Measurements from ENCODE around the gene GSDME. TPM values are rescaled to one million over a fixed set of nuclear protein-coding genes. Genes with fewer than 3 reads are reported as not detected.
A peak's percentile ranks its signal among the peaks of the same experiment; 100 is the strongest.

The GSDME gene
- polyA plus RNA-seq, 2 of the 4 experiments (the other 2 are of a cell fraction), result 51.0 to 55.9 TPM

DNA sequence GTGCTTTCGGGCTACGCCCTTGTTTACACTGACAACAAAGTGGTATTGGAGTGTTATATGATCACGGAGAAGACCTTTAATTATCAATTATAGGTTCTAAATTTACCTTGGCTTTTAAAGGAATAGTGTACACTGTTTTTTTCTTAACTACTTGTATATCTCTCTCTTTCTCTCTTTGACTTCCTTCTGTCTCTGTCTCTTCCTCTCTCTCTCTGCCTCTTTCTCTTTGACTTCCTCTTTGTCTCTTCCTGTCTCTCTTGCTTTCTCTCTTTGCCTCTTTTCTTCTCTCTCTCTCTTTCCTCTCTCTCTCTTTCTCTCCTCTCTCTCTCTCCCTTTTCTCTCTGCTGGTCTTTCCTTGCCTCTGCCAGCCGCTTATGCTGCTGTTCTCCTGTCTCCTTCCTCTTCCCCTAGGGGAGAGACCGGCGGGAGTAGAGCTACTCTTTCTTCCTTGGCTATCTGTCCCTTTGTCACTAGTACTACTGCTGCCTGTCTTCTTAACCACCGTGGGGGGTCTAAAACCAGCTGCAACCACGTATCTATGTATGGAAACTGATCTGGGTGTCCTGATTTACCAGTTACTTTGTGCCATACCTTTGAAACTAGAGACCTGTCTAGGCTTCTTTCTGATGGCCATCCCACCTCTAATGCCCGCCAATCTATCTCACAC, 36.9 kb upstream of the GSDME start:
- ATAC-seq (no peak), FAIRE-seq (no peak), DNase-seq (ENCODE audit: low read depth in 1 of 2, low spot score in 1 of 2) (no peak)
- POLR2A ChIA-PET, result no interaction called here
- TF ChIP-seq HOXA7 (CRISPR knock-in tag; IDR thresholded peaks at IDR 0.05) (no peak), MAFK (IDR thresholded peaks at IDR 0.05; ENCODE audit: partially characterized antibody) (no peak), ZNF302 (CRISPR knock-in tag; IDR thresholded peaks at IDR 0.05) (no peak), HEYL (CRISPR knock-in tag; IDR thresholded peaks at IDR 0.05) (no peak), FOSB (CRISPR knock-in tag; IDR thresholded peaks at IDR 0.05) (no peak), ESRRA (IDR thresholded peaks at IDR 0.05; ENCODE audit: borderline replicate concordance, low read length) (no peak), CHD4 (IDR thresholded peaks at IDR 0.05; ENCODE audit: borderline replicate concordance) (no peak), ZC3H11A (IDR thresholded peaks at IDR 0.05) (no peak), CEBPB (IDR thresholded peaks at IDR 0.05) (no peak), HDAC2 (IDR thresholded peaks at IDR 0.05) (no peak), NFE2L2 (conservative IDR thresholded peaks at IDR 0.05; ENCODE audit: low read length) (no peak)
- TF ChIP-seq, protein P1, sequence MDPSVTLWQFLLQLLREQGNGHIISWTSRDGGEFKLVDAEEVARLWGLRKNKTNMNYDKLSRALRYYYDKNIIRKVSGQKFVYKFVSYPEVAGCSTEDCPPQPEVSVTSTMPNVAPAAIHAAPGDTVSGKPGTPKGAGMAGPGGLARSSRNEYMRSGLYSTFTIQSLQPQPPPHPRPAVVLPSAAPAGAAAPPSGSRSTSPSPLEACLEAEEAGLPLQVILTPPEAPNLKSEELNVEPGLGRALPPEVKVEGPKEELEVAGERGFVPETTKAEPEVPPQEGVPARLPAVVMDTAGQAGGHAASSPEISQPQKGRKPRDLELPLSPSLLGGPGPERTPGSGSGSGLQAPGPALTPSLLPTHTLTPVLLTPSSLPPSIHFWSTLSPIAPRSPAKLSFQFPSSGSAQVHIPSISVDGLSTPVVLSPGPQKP (IDR thresholded peaks at IDR 0.05; ENCODE audit: low read depth, low read length), result no peak
- TF ChIP-seq, protein P2, sequence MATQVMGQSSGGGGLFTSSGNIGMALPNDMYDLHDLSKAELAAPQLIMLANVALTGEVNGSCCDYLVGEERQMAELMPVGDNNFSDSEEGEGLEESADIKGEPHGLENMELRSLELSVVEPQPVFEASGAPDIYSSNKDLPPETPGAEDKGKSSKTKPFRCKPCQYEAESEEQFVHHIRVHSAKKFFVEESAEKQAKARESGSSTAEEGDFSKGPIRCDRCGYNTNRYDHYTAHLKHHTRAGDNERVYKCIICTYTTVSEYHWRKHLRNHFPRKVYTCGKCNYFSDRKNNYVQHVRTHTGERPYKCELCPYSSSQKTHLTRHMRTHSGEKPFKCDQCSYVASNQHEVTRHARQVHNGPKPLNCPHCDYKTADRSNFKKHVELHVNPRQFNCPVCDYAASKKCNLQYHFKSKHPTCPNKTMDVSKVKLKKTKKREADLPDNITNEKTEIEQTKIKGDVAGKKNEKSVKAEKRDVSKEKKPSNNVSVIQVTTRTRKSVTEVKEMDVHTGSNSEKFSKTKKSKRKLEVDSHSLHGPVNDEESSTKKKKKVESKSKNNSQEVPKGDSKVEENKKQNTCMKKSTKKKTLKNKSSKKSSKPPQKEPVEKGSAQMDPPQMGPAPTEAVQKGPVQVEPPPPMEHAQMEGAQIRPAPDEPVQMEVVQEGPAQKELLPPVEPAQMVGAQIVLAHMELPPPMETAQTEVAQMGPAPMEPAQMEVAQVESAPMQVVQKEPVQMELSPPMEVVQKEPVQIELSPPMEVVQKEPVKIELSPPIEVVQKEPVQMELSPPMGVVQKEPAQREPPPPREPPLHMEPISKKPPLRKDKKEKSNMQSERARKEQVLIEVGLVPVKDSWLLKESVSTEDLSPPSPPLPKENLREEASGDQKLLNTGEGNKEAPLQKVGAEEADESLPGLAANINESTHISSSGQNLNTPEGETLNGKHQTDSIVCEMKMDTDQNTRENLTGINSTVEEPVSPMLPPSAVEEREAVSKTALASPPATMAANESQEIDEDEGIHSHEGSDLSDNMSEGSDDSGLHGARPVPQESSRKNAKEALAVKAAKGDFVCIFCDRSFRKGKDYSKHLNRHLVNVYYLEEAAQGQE (IDR thresholded peaks at IDR 0.05), result no peak
- Histone ChIP-seq H3K27ac (0 out of 6 replicates have a peak overlapping the region, but pooled peaks of 1 of the 2 experiments have one; percentile 38), H3K4me3 (no peak overlapping the region), H3K9me3 (no peaks in the 10 kb centered on the region), H3K4me1 (peaks cover 5% of the 10 kb centered on the region; the same call in 2 of the 3 replicates), H3K4me2 (no peak overlapping the region)
- 73% methylated on average over 9 of the region's 9 CpGs for WGBS (ENCODE audit: missing lambda C conversion rate)
- CTCF ChIA-PET, result no interaction called here

DNA sequence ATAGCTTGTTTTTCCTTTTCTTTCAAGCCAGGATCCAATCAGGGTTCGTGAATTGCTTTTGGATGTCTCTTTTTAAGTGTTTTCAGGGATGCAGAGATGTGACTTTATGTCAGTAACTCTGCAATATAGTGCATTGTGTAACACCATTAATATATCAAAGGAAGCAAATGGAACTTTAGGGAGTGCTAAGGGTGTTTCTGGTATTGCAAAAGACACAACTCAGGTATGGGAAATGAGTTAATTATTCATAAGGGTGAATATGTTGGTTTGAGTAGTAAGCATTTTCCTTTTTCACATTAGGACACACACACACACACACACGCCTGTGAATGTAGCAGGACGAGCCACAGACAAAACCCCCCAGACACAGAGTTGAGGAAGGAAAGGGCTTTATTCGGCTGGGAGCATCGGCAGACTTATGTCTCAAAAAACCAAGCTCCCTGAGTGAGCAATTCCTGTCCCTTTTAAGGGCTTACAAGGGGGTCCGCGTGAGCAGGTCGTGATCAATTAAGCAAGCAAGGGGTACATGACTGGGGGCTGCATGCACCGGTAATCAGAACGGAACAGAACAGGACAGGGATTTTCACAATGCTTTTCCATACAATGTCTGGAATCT, 31.8 kb upstream of the GSDME start:
- POLR2A ChIA-PET, result no interaction called here
- no peak for ATAC-seq
- 92% methylated on average over 10 of the region's 10 CpGs for WGBS (ENCODE audit: missing lambda C conversion rate)

DNA sequence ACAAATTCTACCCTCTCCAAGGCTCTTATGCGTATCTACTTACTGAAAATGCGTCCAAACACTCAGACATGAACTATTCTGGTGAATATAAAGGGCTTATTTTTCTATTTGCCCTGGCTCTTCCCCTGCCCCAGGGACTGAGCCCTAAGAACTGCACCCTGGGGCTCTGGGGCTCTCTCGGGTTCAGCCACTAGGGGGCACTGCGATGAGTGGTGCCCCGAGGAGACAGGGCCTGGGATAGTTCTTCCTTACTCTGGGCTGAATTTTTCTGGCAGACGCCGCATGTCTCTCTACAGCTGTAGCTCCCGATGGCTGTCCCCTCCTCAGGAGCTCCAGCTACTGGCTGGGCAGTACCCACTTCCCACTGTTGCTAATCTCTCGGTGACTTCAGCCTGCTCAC, 30.8 kb upstream of the GSDME start:
- H3K9me3 ChIP-seq, result peaks cover 7% of the 10 kb centered on the region; the same call in 1 of the 3 replicates
- no peak for DNase-seq (ENCODE audit: low read depth in 1 of 2, low spot score in 1 of 2)
- 84% methylated on average over 9 of the region's 9 CpGs for WGBS (ENCODE audit: missing lambda C conversion rate)
- peak overlapping the region in 1 of 2 experiments; percentile 75; a peak in 3 of 6 replicates for H3K27ac ChIP-seq
- TF ChIP-seq, protein P3, sequence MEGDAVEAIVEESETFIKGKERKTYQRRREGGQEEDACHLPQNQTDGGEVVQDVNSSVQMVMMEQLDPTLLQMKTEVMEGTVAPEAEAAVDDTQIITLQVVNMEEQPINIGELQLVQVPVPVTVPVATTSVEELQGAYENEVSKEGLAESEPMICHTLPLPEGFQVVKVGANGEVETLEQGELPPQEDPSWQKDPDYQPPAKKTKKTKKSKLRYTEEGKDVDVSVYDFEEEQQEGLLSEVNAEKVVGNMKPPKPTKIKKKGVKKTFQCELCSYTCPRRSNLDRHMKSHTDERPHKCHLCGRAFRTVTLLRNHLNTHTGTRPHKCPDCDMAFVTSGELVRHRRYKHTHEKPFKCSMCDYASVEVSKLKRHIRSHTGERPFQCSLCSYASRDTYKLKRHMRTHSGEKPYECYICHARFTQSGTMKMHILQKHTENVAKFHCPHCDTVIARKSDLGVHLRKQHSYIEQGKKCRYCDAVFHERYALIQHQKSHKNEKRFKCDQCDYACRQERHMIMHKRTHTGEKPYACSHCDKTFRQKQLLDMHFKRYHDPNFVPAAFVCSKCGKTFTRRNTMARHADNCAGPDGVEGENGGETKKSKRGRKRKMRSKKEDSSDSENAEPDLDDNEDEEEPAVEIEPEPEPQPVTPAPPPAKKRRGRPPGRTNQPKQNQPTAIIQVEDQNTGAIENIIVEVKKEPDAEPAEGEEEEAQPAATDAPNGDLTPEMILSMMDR (IDR thresholded peaks at IDR 0.05), result peak; percentile 27; the same call in 1 of the 3 replicates
- TF ChIP-seq CHD4 (IDR thresholded peaks at IDR 0.05; ENCODE audit: borderline replicate concordance), result no peak
- no peak overlapping the region for H3K4me2 ChIP-seq
- no peak for FAIRE-seq
- ChIA-PET POLR2A (no interaction called here), CTCF (interaction anchor here (1.6 to 1.8 kb wide), 3 partner anchors 11 to 191 kb away, joined by 3 to 6 read pairs (median 3); no protein-coding TSS in a partner anchor)
- no peak for ATAC-seq
- H3K4me3 ChIP-seq, result no peak overlapping the region
- peaks cover 14% of the 10 kb centered on the region for H3K4me1 ChIP-seq

More for the DNA sequence above, 31.8 kb upstream of the GSDME start:
- H3K9me3 ChIP-seq, result no peaks in the 10 kb centered on the region
- peaks cover 19% of the 10 kb centered on the region for H3K4me1 ChIP-seq
- TF ChIP-seq NPAS2 (CRISPR knock-in tag; IDR thresholded peaks at IDR 0.05; ENCODE audit: borderline replicate concordance) (no peak), KDM1A (IDR thresholded peaks at IDR 0.05; ENCODE audit: low read depth) (no peak), BHLHE40 (IDR thresholded peaks at IDR 0.05; ENCODE audit: low read depth, low read length) (no peak)
- H3K4me2 ChIP-seq, result no peak overlapping the region
- no peak overlapping the region for H3K4me3 ChIP-seq
- CTCF ChIA-PET, result interaction anchor here (1.0 to 1.7 kb wide), 4 partner anchors 12 to 310 kb away, joined by 3 to 4 read pairs (median 3); no protein-coding TSS in a partner anchor
- no peak overlapping the region for H3K27ac ChIP-seq
- FAIRE-seq (no peak), DNase-seq (ENCODE audit: low read depth in 1 of 2, low spot score in 1 of 2) (no peak)
